ENCODE measurements around the gene CHRNA10.

Gene CHRNA10

DNA sequence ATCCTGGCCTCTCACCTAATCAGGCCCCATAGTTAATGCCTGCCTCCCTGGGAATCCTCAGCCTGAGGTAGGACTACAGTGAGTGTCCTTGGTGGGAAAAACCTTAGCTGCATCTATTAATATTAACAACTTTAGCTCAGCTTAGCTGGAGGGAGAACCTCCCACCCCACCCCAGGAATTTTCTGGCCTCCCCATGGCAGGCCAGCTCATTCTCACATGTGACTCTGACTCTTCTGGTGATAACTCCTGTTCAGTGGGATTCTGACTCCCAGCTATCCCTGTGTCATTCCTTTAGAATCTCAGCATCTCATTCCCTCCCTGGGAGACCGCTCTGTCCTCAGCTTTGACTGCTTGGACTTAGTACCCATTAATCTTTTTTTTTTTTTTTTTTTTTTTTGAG is 43.9 kb downstream of the CHRNA10 start:
- no peak for DNase-seq

DNA sequence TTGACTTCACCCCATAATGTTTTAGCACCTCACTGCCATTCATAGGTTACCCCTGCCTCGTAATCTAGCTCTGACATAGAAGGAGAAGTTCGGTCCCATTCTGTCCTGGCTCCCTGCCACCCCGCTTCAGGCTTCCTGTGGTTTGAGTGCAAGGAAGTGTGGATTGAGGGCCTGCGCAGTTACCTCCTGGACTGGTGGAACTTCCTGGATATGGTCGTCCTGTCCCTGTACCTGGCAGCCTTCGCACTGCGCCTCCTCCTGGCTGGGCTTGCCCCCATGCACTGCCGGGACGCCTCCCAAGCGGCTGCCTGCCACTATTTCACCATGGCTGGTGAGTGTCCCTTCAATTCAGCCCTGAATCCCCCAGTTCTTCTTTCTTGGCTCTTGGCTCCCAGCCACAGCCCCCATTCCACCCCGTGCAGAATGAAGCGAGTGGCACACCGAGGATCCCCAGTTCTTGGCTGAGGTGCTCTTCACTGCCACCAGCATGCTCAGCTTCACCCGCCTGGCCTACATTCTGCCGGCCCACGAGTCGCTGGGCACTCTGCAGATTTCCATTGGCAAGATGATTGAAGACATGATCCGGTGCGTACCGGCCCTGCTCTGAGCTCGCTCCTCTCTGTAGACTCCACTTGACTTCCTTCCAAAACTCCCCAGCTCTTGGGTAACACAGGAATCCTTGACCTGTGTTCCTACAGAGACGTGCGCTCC is 44.8 kb downstream of the CHRNA10 start:
- peak; percentile 20 for DNase-seq

DNA sequence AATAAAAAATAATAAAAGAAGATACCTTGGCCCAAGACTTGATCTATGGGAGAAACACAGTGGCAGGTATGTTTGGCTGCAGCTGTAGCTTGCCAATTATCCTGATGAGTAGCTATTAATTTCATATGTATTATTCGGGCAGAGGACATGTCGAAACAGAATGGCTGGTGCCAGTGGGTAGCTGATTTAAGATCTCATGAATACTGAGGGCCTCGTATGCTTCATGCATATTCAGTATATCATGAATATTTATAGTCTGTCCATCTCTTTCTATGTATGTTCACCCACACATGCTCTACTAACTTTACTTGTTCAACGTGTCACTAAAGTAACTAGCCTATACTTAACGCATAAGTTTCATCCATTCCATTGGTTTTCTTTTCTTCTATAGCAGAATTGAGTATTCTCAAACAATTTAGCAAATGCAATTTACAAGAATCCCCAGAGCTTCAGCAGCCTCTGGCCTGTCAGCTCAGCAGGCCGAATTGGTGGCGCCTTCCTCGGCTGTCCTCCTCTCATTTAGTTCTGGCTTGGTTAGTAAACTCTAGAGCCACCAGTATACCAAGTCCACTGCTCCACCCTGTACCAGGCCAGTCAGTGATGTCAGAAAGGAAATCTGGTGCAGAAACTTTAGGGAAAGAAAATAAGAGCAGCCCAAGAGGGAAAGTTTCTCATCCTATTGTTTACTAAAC is 47.3 kb downstream of the CHRNA10 start:
- no peak for DNase-seq

DNA sequence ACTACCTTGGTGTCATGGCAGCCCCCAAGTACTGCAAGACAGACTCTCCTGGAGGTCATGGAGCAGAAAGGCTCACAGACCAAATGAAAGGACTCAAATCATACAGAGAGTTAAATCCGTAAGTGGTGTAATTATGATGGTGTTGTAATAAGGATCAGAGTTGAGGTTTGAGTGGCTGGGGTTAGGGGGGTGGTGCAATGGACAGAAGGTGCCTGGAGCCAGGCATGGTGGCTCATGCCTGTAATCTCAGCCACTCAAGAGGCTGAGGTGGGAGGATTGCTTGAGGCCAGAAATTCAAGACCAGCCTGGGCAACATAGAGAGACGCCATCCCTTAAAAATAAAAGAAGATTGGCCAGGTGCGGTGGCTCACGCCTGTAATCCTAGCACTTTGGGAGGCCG is 48.1 kb downstream of the CHRNA10 start:
- no peak for DNase-seq

DNA sequence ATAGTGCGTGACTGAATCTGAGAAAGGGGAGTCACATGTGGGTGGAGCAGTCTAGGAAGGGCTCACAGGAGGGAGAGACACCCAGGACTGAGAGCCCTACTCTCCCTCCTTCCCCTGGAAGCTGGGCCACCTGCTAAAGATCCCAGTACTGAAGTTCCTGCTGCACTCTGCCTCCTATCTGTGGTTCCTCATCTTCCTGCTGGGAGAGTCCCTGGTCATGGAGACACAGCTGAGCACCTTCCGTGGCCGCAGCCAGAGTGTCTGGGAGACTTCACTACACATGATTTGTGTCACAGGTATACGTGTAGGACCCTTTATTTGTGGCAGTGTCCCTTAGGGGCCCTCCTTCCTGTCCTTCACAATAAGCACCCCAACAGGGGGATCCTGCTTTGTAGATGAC is 48.7 kb downstream of the CHRNA10 start:
- DNase-seq, result no peak

DNA sequence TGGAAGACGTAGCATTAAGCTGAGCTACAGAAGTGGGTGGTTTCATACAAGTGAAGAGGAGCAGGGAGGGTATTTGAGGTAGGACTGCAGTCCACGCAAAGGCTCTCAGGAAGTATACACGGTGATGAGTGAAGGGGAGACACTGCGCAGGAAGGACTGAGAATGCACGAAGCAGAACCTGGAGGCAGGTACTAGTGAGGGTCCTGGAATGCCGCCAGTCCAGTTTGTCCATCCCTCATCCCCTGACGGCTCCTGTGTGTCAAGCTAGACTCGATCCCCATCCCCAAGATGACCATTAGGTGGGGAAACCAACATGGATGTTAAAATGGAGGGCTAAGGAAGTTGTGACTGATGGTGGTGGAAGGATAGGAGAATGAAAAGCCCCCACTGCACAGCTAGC is 53.2 kb downstream of the CHRNA10 start:
- no peak for DNase-seq

DNA sequence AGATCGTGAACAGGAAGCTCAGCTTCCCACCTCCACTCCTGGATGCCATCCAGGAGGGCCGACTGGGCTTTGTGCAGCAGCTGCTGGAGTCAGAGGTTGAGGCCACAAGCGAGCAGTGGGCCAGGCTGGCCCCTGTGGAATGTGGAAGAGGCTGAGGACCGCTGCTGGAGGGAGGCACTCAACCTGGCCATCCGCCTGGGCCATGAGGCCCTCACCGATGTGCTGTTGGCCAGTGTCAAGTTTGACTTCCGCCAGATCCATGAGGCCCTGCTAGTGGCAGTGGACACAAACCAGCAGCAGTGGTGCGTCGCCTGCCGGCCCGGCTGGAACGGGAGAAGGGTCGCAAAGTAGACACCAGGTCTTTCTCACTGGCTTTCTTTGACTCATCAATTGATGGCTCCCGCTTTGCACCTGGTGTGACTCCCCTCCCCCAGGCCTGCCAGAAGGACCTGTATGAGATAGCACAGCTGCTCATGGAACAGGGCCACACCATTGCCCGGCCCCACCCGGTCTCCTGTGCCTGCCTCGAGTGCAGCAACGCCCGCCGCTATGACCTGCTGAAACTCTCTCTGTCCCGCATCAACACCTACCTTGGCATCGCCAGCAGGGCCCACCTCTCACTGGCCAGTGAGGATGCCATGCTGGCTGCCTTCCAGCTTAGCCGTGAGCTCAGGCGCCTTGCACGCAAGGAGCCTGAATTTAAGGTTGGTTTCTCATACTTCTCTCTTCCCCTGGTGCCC is 54.3 kb downstream of the CHRNA10 start:
- no peak for DNase-seq

DNA sequence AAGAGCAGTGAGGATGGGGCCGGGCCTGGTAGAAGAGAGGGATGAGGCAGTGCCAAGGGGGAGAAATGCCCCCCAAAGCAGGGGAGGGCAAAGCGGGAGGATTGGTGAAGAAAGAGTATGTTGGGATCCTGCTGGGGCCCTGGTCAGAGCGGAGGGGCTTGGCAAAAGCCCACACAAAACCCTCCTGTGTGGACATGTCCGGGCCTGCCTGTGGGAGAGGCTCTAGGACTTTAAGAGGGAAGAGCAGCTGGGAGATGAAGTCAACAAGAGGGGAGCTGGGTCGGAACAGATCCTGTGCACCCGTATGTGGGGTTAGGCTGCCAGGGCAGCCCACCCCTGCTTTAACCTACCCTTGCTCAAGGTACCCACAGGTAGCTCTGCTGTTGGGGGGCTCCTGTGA is 55.2 kb downstream of the CHRNA10 start:
- DNase-seq, result no peak

Data from CD4-positive, alpha-beta T cell treated with Interleukin-17A for 4 hours (primary cell).